ENCODE measurements around the gene ACSL3.

Gene ACSL3

GRCh38 chr2:222969491-222969890, 108.7 kb downstream of the ACSL3 start:
- Histone ChIP-seq H3K27me3 (ENCODE audit: insufficient read depth, low read depth, severe bottlenecking) (no peaks in the 10 kb centered on the region), H3K36me3 (no peaks in the 10 kb centered on the region), H3K27ac (no peak overlapping the region), H3K9me3 (ENCODE audit: severe bottlenecking) (no peaks in the 10 kb centered on the region), H3K4me3 (ENCODE audit: low read depth, low read length) (no peak overlapping the region)
- no peak for TF ChIP-seq CTCF (IDR thresholded peaks at IDR 0.05; ENCODE audit: low read depth, low read length)
- DNase-seq = no peak

GRCh38 chr2:222972420-222972819, 111.6 kb downstream of the ACSL3 start:
- TF ChIP-seq CTCF (IDR thresholded peaks at IDR 0.05; ENCODE audit: low read depth, low read length) = no peak
- Histone ChIP-seq H3K27me3 (ENCODE audit: insufficient read depth, low read depth, severe bottlenecking) (no peaks in the 10 kb centered on the region), H3K36me3 (no peaks in the 10 kb centered on the region), H3K9me3 (ENCODE audit: severe bottlenecking) (no peaks in the 10 kb centered on the region), H3K4me3 (ENCODE audit: low read depth, low read length) (no peak overlapping the region), H3K27ac (no peak overlapping the region)
- DNase-seq = no peak

GRCh38 chr2:222973237-222973636, 112.4 kb downstream of the ACSL3 start:
- no peak for TF ChIP-seq CTCF (IDR thresholded peaks at IDR 0.05; ENCODE audit: low read depth, low read length)
- no peaks in the 10 kb centered on the region for H3K36me3 ChIP-seq
- no peak overlapping the region for H3K27ac ChIP-seq
- no peak for DNase-seq
- H3K4me3 ChIP-seq (ENCODE audit: low read depth, low read length) = no peak overlapping the region
- no peaks in the 10 kb centered on the region for H3K27me3 ChIP-seq (ENCODE audit: insufficient read depth, low read depth, severe bottlenecking)
- no peaks in the 10 kb centered on the region for H3K9me3 ChIP-seq (ENCODE audit: severe bottlenecking)

- no peak for TF ChIP-seq CTCF (IDR thresholded peaks at IDR 0.05; ENCODE audit: low read depth, low read length)
- no peaks in the 10 kb centered on the region for H3K36me3 ChIP-seq
- no peak overlapping the region for H3K4me3 ChIP-seq (ENCODE audit: low read depth, low read length)
- H3K27ac ChIP-seq = no peak overlapping the region
- H3K9me3 ChIP-seq (ENCODE audit: severe bottlenecking) = no peaks in the 10 kb centered on the region
- no peaks in the 10 kb centered on the region for H3K27me3 ChIP-seq (ENCODE audit: insufficient read depth, low read depth, severe bottlenecking)
- no peak for DNase-seq
Observed at GRCh38 chr2:222973733-222974132, 112.9 kb downstream of the ACSL3 start.

- no peak for DNase-seq
- H3K4me3 ChIP-seq (ENCODE audit: low read depth, low read length) = no peak overlapping the region
- H3K27me3 ChIP-seq (ENCODE audit: insufficient read depth, low read depth, severe bottlenecking) = no peaks in the 10 kb centered on the region
- H3K36me3 ChIP-seq = no peaks in the 10 kb centered on the region
- no peaks in the 10 kb centered on the region for H3K9me3 ChIP-seq (ENCODE audit: severe bottlenecking)
- no peak for TF ChIP-seq CTCF (IDR thresholded peaks at IDR 0.05; ENCODE audit: low read depth, low read length)
- no peak overlapping the region for H3K27ac ChIP-seq
Observed at GRCh38 chr2:222976521-222977061, 115.8 kb downstream of the ACSL3 start.

GRCh38 chr2:222977121-222977520, 116.3 kb downstream of the ACSL3 start:
- TF ChIP-seq CTCF (IDR thresholded peaks at IDR 0.05; ENCODE audit: low read depth, low read length) = no peak
- no peaks in the 10 kb centered on the region for H3K9me3 ChIP-seq (ENCODE audit: severe bottlenecking)
- no peaks in the 10 kb centered on the region for H3K36me3 ChIP-seq
- H3K27me3 ChIP-seq (ENCODE audit: insufficient read depth, low read depth, severe bottlenecking) = no peaks in the 10 kb centered on the region
- no peak for DNase-seq
- no peak overlapping the region for H3K4me3 ChIP-seq (ENCODE audit: low read depth, low read length)
- no peak overlapping the region for H3K27ac ChIP-seq

Data from WERI-Rb-1 (cell line).